Endothelial cell (in vitro differentiated cells): ENCODE results near the gene CCDC6. TPM values are rescaled to one million over a fixed set of nuclear protein-coding genes. Genes with fewer than 3 reads are reported as not detected.

Source experiments
- DNase-seq: peaks from one replicate; pipeline ENCODE4 v3.0.0; 2021; ENCODE audit warnings: low spot score
- H3K27ac Mint-ChIP-seq: one replicate; pipeline ENCODE4 v1.8.0; 2021; ENCODE audit warnings: mixed read lengths, inconsistent platforms; ENCODE audit not compliant: unreplicated experiment
- H3K27me3 Mint-ChIP-seq: one replicate; pipeline ENCODE4 v1.8.0; 2021; ENCODE audit warnings: mild to moderate bottlenecking, moderate library complexity, mixed read lengths, inconsistent platforms; ENCODE audit not compliant: unreplicated experiment
- H3K36me3 Mint-ChIP-seq: one replicate; pipeline ENCODE4 v1.8.0; 2021; ENCODE audit warnings: mild to moderate bottlenecking, low read depth, mixed read lengths, inconsistent platforms; ENCODE audit not compliant: unreplicated experiment
- H3K4me1 Mint-ChIP-seq: one replicate; pipeline ENCODE4 v1.8.0; 2021; ENCODE audit warnings: mild to moderate bottlenecking, mixed read lengths, inconsistent platforms; ENCODE audit not compliant: unreplicated experiment
- H3K4me3 Mint-ChIP-seq: one replicate; pipeline ENCODE4 v1.8.0; 2021; ENCODE audit warnings: mild to moderate bottlenecking, mixed read lengths, inconsistent platforms; ENCODE audit not compliant: unreplicated experiment
- H3K9me3 Mint-ChIP-seq: one replicate; pipeline ENCODE4 v1.8.0; 2021; ENCODE audit warnings: mixed read lengths, inconsistent platforms; ENCODE audit not compliant: unreplicated experiment
- CTCF ChIP-seq: fragments of 200-600 bp; sonication (generic); IDR thresholded peaks from one replicate; pipeline ENCODE4 v1.5.0; 2021; ENCODE audit warnings: antibody characterized with exemption; ENCODE audit not compliant: unreplicated experiment
- total RNA-seq: library from RNA; stranded (reverse); fragmentation: NEBNext Ultra II Directional; extraction: Animal tissue kit (Norgen Biotek cat#: 25700); gene quantifications from one replicate; pipeline ENCODE4 v1.2.1, GENCODE V29; 2021; ENCODE audit not compliant: unreplicated experiment

The CCDC6 gene
- total RNA-seq, 1 donor from 2014 or later, result 27.7 TPM

DNA sequence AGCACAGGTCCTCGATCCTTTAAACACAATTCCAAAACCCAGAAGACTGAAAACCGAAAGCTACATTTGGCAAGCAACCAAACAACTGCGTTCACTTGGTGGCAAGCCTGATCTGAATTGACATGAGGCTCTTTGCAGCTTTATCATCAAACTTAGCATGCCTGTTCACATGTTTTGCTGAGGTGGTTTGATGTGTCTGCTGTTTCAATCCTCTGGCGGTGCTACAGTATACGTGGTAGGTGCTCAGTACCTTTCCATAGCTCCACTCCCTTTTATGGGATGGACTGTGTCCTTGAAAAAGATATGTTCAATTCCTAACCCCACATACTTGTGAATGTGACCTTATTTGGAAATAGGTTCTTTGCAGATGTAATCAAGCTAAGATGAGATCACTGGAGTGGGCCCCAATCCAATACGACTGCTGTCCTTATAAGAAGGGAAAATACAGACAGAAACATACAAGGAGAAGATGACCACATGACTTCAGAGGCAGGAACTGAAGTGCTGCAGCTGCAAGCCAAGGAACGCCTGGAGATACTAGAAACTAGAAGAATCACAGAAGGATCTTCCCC, 33.4 kb downstream of the CCDC6 start:
- Mint-ChIP-seq H3K36me3 (no peaks in the 10 kb centered on the region), H3K9me3 (no peaks in the 10 kb centered on the region), H3K4me3 (no peak overlapping the region), H3K4me1 (peaks cover 24% of the 10 kb centered on the region), H3K27ac (no peak overlapping the region), H3K27me3 (peaks cover 4% of the 10 kb centered on the region)
- no peak for TF ChIP-seq CTCF
- no peak for DNase-seq

DNA sequence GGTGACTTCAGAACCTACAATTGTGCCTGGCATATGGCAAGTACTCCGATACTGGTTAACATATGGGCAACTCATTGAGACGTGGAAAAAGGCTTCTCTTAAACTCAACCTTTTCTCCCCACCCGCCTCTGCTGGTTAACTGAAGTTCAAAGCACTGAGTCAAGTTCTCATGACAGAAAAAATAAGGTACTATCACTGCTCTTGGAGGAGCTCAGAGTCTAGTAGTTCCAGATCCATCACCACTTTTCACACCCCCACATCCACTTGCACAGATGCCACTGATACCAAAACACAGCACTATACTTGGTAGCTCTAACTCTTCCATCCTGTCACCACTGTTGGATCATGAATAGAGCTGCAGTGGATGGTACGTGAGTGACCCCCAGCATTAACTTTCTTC, 36.2 kb downstream of the CCDC6 start:
- H3K4me1 Mint-ChIP-seq, result peaks cover 24% of the 10 kb centered on the region
- H3K27me3 Mint-ChIP-seq, result peaks cover 4% of the 10 kb centered on the region
- no peaks in the 10 kb centered on the region for H3K9me3 Mint-ChIP-seq
- no peak for TF ChIP-seq CTCF
- no peaks in the 10 kb centered on the region for H3K36me3 Mint-ChIP-seq
- H3K27ac Mint-ChIP-seq, result no peak overlapping the region
- H3K4me3 Mint-ChIP-seq, result no peak overlapping the region
- no peak for DNase-seq

GRCh38 chr10:59869594-59869940, 36.8 kb downstream of the CCDC6 start:
- peaks cover 24% of the 10 kb centered on the region for H3K4me1 Mint-ChIP-seq
- no peak overlapping the region for H3K27ac Mint-ChIP-seq
- no peaks in the 10 kb centered on the region for H3K9me3 Mint-ChIP-seq
- TF ChIP-seq CTCF, result no peak
- H3K4me3 Mint-ChIP-seq, result no peak overlapping the region
- peaks cover 4% of the 10 kb centered on the region for H3K27me3 Mint-ChIP-seq
- H3K36me3 Mint-ChIP-seq, result no peaks in the 10 kb centered on the region
- no peak for DNase-seq

DNA sequence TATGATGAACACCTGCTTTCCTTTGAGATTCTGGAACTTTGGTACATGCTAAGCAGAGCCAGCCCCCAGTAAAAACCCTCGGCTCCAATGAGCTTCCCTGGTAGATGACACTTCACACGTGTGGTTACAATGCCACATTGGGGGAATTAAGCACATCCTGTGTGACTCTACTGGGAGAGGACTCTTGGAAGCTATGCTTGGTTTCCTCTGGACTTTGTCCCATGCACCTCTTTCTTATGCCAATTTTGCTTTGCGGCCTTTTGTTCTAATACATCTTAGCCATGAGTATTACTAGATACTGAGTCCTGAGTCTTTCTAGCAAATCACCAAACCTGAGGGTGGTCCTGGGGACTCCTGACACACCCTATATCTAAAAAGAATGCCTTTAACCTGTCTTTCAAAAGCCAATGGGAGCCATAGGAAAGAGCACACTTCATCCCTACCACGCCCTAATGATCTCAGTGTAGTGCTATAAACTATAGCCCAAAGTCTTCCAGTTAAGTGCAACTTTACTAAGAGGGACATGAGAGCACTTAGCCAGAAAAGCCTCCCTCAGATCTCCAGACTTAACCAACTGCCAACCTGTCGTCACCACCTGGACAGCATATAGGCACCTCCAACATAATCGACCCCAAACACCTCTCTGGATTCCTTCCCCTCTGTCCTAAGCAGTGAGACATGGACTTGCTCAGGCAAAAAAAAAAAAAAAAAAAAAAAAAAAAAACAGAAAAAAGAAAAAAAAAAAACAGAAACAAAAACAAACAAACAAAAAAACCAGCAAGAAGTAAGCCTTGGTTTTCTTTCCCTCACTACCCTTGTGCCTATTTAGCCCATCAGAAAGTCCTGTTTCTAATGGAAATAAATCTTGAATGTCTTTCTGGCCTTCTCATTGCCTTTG, 37.4 kb downstream of the CCDC6 start:
- DNase-seq, result no peak
- H3K9me3 Mint-ChIP-seq, result no peaks in the 10 kb centered on the region
- H3K4me3 Mint-ChIP-seq, result no peak overlapping the region
- H3K4me1 Mint-ChIP-seq, result peaks cover 24% of the 10 kb centered on the region
- no peak for TF ChIP-seq CTCF
- H3K36me3 Mint-ChIP-seq, result no peaks in the 10 kb centered on the region
- peaks cover 4% of the 10 kb centered on the region for H3K27me3 Mint-ChIP-seq
- H3K27ac Mint-ChIP-seq, result no peak overlapping the region

- no peak for TF ChIP-seq CTCF
- Mint-ChIP-seq H3K27me3 (peaks cover 4% of the 10 kb centered on the region), H3K4me1 (peaks cover 20% of the 10 kb centered on the region), H3K9me3 (no peaks in the 10 kb centered on the region), H3K4me3 (no peak overlapping the region), H3K36me3 (no peaks in the 10 kb centered on the region), H3K27ac (no peak overlapping the region)
- no peak for DNase-seq
Measured at GRCh38 chr10:59867590-59867989, 38.8 kb downstream of the CCDC6 start.
